ENCODE results near the gene TMEM253. TPM values are rescaled to one million over a fixed set of nuclear protein-coding genes. Genes with fewer than 3 reads are reported as not detected.

TMEM253 gene
- total RNA-seq, 1 donor: 0.27 TPM

- DNase-seq (ENCODE audit: low read depth): no peak
These were observed 10.5 kb upstream of the TMEM253 start for GRCh38 chr14:21090194-21090939.

GRCh38 chr14:21090940-21091663 lies 9.8 kb upstream of the TMEM253 start:
- no peak for DNase-seq (ENCODE audit: low read depth)
- no peak overlapping the region for H3K4me3 ChIP-seq (ENCODE audit: low read depth, low read length)
- no peak for TF ChIP-seq CTCF (IDR thresholded peaks at IDR 0.05; ENCODE audit: insufficient read depth, low read length)

More at GRCh38 chr14:21090194-21090939, 10.5 kb upstream of the TMEM253 start:
- peak; percentile 48 for TF ChIP-seq CTCF (IDR thresholded peaks at IDR 0.05; ENCODE audit: insufficient read depth, low read length)
- no peak overlapping the region for H3K4me3 ChIP-seq (ENCODE audit: low read depth, low read length)

- no peak for DNase-seq (ENCODE audit: low read depth)
- TF ChIP-seq CTCF (IDR thresholded peaks at IDR 0.05; ENCODE audit: insufficient read depth, low read length): no peak
- no peak overlapping the region for H3K4me3 ChIP-seq (ENCODE audit: low read depth, low read length)
These were observed 9.0 kb upstream of the TMEM253 start for GRCh38 chr14:21091821-21092272.

- peak; percentile 100 for TF ChIP-seq CTCF (IDR thresholded peaks at IDR 0.05; ENCODE audit: insufficient read depth, low read length)
- no peak overlapping the region for H3K4me3 ChIP-seq (ENCODE audit: low read depth, low read length)
- peak; percentile 71 for DNase-seq (ENCODE audit: low read depth)
These were observed 8.4 kb upstream of the TMEM253 start for GRCh38 chr14:21092273-21093011.

- no peak for TF ChIP-seq CTCF (IDR thresholded peaks at IDR 0.05; ENCODE audit: insufficient read depth, low read length)
- no peak overlapping the region for H3K4me3 ChIP-seq (ENCODE audit: low read depth, low read length)
- DNase-seq (ENCODE audit: low read depth): no peak
These were observed 7.8 kb upstream of the TMEM253 start for GRCh38 chr14:21093018-21093417.

GRCh38 chr14:21093769-21094681 lies 6.8 kb upstream of the TMEM253 start:
- H3K4me3 ChIP-seq (ENCODE audit: low read depth, low read length): no peak overlapping the region
- no peak for DNase-seq (ENCODE audit: low read depth)
- peak; percentile 40 for TF ChIP-seq CTCF (IDR thresholded peaks at IDR 0.05; ENCODE audit: insufficient read depth, low read length)
